H1 (cell line): ENCODE measurements around the gene SOX8. TPM values are rescaled to one million over a fixed set of nuclear protein-coding genes. Genes with fewer than 3 reads are reported as not detected.

Source experiments
- CTCF ChIA-PET: fragments of 300-600 bp; sonication (Branson Sonifier 250); formaldehyde crosslinking; loops from one replicate; lab custom pipeline; 2021; ENCODE audit not compliant: partially characterized antibody; lab: Charles Lee
- POLR2A ChIA-PET: fragments of 300-600 bp; sonication (Branson Sonifier 250); formaldehyde crosslinking; loops from one replicate; lab custom pipeline; 2021; ENCODE audit warnings: inconsistent platforms; ENCODE audit not compliant: partially characterized antibody; lab: Charles Lee
- DNase-seq, 2 experiments: peaks; one replicate each; pipeline versions ENCODE4 v3.0.0 to v3.0.0-alpha.2; 2010 to 2022; ENCODE audit warnings: low spot score in 2 of 2, low read depth in 1 of 2, mixed read lengths in 1 of 2
- FAIRE-seq: peaks from 2 replicates; lab custom pipeline; 2011; peaks lifted over from hg19 to GRCh38; lab: Jason Lieb, UNC
- H2AFZ ChIP-seq: 2 replicates; pipeline ENCODE4 v1.8.1; 2012; ENCODE audit warnings: low read length, inconsistent platforms
- H2AK5ac ChIP-seq: 2 replicates; pipeline ENCODE4 v1.6.1; 2013; ENCODE audit warnings: low read depth, low read length
- H2BK120ac ChIP-seq: replicated peaks from 2 replicates; pipeline ENCODE3; 2013; ENCODE audit warnings: low read depth, low read length, inconsistent platforms
- H2BK12ac ChIP-seq: 2 replicates; pipeline ENCODE4 v1.6.1; 2013; ENCODE audit warnings: low read depth, low read length
- H2BK15ac ChIP-seq: 2 replicates; pipeline ENCODE4 v1.6.1; 2013; ENCODE audit warnings: low read length
- H2BK20ac ChIP-seq: 2 replicates; pipeline ENCODE4 v1.6.1; 2013; ENCODE audit warnings: low read length
- H2BK5ac ChIP-seq: 2 replicates; pipeline ENCODE4 v1.6.1; 2013; ENCODE audit warnings: low read depth, low read length
- H3K14ac ChIP-seq: 2 replicates; pipeline ENCODE4 v1.6.1; 2013; ENCODE audit warnings: inconsistent platforms; ENCODE audit not compliant: insufficient read length
- H3K18ac ChIP-seq: 2 replicates; pipeline ENCODE4 v1.6.1; 2013; ENCODE audit warnings: low read length; ENCODE audit errors: extremely low read depth
- H3K23ac ChIP-seq: 2 replicates; pipeline ENCODE4 v1.6.1; 2013; ENCODE audit warnings: inconsistent platforms; ENCODE audit not compliant: insufficient read length
- H3K23me2 ChIP-seq: 2 replicates; pipeline ENCODE4 v1.6.1; 2013; ENCODE audit warnings: low read depth, low read length
- H3K27ac ChIP-seq: 2 replicates; pipeline ENCODE4 v1.6.1; 2011; ENCODE audit warnings: low read depth, low read length, inconsistent platforms
- H3K27me3 ChIP-seq, 4 experiments: replicated peaks in 1 of 4; 1 replicate in 1 of 4; 2 replicates in 3 of 4; pipeline versions ENCODE4 v1.6.1 to v1.8.1; 2011 to 2013; ENCODE audit warnings: low read length in 3 of 4, mild to moderate bottlenecking in 3 of 4, inconsistent platforms in 2 of 4, mixed read lengths in 2 of 4, moderate library complexity in 1 of 4; ENCODE audit not compliant: control insufficient read depth in 3 of 4, insufficient read depth in 3 of 4; ENCODE audit errors: extremely low read depth in 1 of 4
- H3K36me3 ChIP-seq, 4 experiments: 2 replicates each; pipeline versions ENCODE4 v1.6.1 to v1.8.1; 2011 to 2013; ENCODE audit warnings: mild to moderate bottlenecking in 4 of 4, low read length in 3 of 4, moderate library complexity in 2 of 4, control low read depth in 1 of 4, inconsistent platforms in 1 of 4; ENCODE audit not compliant: insufficient read depth in 4 of 4, control insufficient read depth in 2 of 4
- H3K4ac ChIP-seq: replicated peaks from 2 replicates; pipeline ENCODE3; 2013; ENCODE audit warnings: low read length, low read depth, mixed read lengths, inconsistent platforms; ENCODE audit not compliant: insufficient read length
- H3K4me1 ChIP-seq, 4 experiments: replicated peaks in 1 of 4; 1 replicate in 1 of 4; 2 replicates in 3 of 4; pipeline versions ENCODE4 v1.6.1 to v1.8.1; 2011 to 2013; ENCODE audit warnings: low read length in 3 of 4, inconsistent platforms in 2 of 4, mixed read lengths in 1 of 4; ENCODE audit not compliant: insufficient read depth in 4 of 4, control insufficient read depth in 3 of 4
- H3K4me2 ChIP-seq, 2 experiments: 2 replicates each; pipeline versions ENCODE4 v1.6.1 to v1.8.1; 2011 to 2013; ENCODE audit warnings: low read depth in 2 of 2, low read length in 2 of 2, control low read depth in 1 of 2, inconsistent platforms in 1 of 2, mild to moderate bottlenecking in 1 of 2; ENCODE audit not compliant: insufficient read depth in 1 of 2
- H3K4me3 ChIP-seq, 4 experiments: fragments of 200-600, 300-600 bp in 1 of 4; sonication (generic), shearing (Covaris generic), sonication (Bioruptor Twin) in 1 of 4; 2 replicates each; pipeline versions ENCODE4 v1.5.1 to v1.8.1; 2011 to 2016; ENCODE audit warnings: low read length in 4 of 4, low read depth in 3 of 4, control low read depth in 2 of 4, inconsistent platforms in 2 of 4, mild to moderate bottlenecking in 2 of 4, mixed read lengths in 1 of 4, moderate library complexity in 1 of 4; ENCODE audit not compliant: insufficient read depth in 2 of 4; ENCODE audit errors: extremely low read depth in 1 of 4
- H3K56ac ChIP-seq: replicated peaks from 2 replicates; pipeline ENCODE3; 2013; ENCODE audit warnings: low read depth, mild to moderate bottlenecking, mixed read lengths, low read length, inconsistent platforms; ENCODE audit not compliant: insufficient read length
- H3K79me1 ChIP-seq: 2 replicates; pipeline ENCODE4 v1.6.1; 2013; ENCODE audit warnings: low read depth, low read length, control low read depth
- H3K79me2 ChIP-seq, 2 experiments: 2 replicates each; pipeline versions ENCODE4 v1.6.1 to v1.8.1; 2012 to 2013; ENCODE audit warnings: low read length in 2 of 2, mild to moderate bottlenecking in 2 of 2, inconsistent platforms in 1 of 2; ENCODE audit not compliant: insufficient read depth in 2 of 2, control insufficient read depth in 1 of 2
- H3K9ac ChIP-seq, 4 experiments: replicated peaks in 1 of 4; 1 replicate in 1 of 4; 2 replicates in 3 of 4; pipeline versions ENCODE4 v1.6.1 to v1.8.1; 2011 to 2013; ENCODE audit warnings: low read depth in 3 of 4, low read length in 3 of 4, control low read depth in 2 of 4, mild to moderate bottlenecking in 2 of 4, moderate library complexity in 2 of 4, inconsistent platforms in 1 of 4; ENCODE audit errors: extremely low read depth in 1 of 4
- H3K9me3 ChIP-seq, 2 experiments: 2 replicates each; pipeline versions ENCODE4 v1.6.1 to v1.8.1; 2012 to 2013; ENCODE audit warnings: mild to moderate bottlenecking in 2 of 2, moderate library complexity in 2 of 2, control low read depth in 1 of 2, inconsistent platforms in 1 of 2, low read depth in 1 of 2, low read length in 1 of 2, mixed read lengths in 1 of 2; ENCODE audit not compliant: insufficient read depth in 2 of 2
- H4K20me1 ChIP-seq, 2 experiments: replicated peaks in 1 of 2; 2 replicates each; pipeline versions ENCODE3 to v1.8.1; 2011 to 2013; ENCODE audit warnings: inconsistent platforms in 2 of 2, low read length in 2 of 2, mild to moderate bottlenecking in 1 of 2; ENCODE audit not compliant: insufficient read depth in 2 of 2, control insufficient read depth in 1 of 2
- H4K5ac ChIP-seq: 2 replicates; pipeline ENCODE4 v1.6.1; 2013; ENCODE audit warnings: low read length, low read depth, mixed read lengths, inconsistent platforms; ENCODE audit not compliant: insufficient read length
- H4K8ac ChIP-seq: 2 replicates; pipeline ENCODE4 v1.8.0; 2013; ENCODE audit warnings: mild to moderate bottlenecking, moderate library complexity, low read length, inconsistent platforms; ENCODE audit not compliant: insufficient read depth; ENCODE audit errors: extremely low read depth
- H4K91ac ChIP-seq: replicated peaks from 2 replicates; pipeline ENCODE3; 2013; ENCODE audit warnings: low read length, mixed read lengths, inconsistent platforms; ENCODE audit not compliant: insufficient read length
- CHD1 ChIP-seq: IDR thresholded peaks from 2 replicates; pipeline ENCODE4 v1.6.1; 2012; ENCODE audit warnings: low read depth, low read length, improper control_type of control experiment
- EZH2 ChIP-seq: fragments of 200-600 bp; sonication (generic); IDR thresholded peaks from 2 replicates; pipeline ENCODE4 v1.7.1; 2012; ENCODE audit warnings: low read depth, mild to moderate bottlenecking, moderate library complexity, low read length, inconsistent platforms; ENCODE audit not compliant: severe bottlenecking
- HDAC2 ChIP-seq, 2 experiments: fragments of 300-600 bp in 1 of 2; sonication (generic) in 1 of 2; IDR thresholded peaks; 2 replicates each; pipeline ENCODE4 v1.6.1; 2011 to 2012; ENCODE audit warnings: low read depth in 2 of 2, low read length in 2 of 2, mild to moderate bottlenecking in 2 of 2, moderate library complexity in 2 of 2, borderline replicate concordance in 1 of 2, inconsistent platforms in 1 of 2
- HDAC6 ChIP-seq: IDR thresholded peaks from one replicate; pipeline ENCODE4 v1.7.1; 2012; ENCODE audit warnings: low read depth, mild to moderate bottlenecking, inconsistent platforms, low read length, moderate library complexity
- JUN ChIP-seq: IDR thresholded peaks from 2 replicates; pipeline ENCODE4 v1.6.1; 2011; ENCODE audit warnings: low read depth, mild to moderate bottlenecking, improper control_type of control experiment, low read length
- NRF1 ChIP-seq: IDR thresholded peaks from 2 replicates; pipeline ENCODE4 v1.6.1; 2011; ENCODE audit warnings: mild to moderate bottlenecking, low read depth, low read length, improper control_type of control experiment
- RAD21 ChIP-seq, 2 experiments: IDR thresholded peaks in 1 of 2; conservative IDR thresholded peaks in 1 of 2; 2 replicates each; pipeline ENCODE4 v1.6.1; 2011; ENCODE audit warnings: low read depth in 2 of 2, low read length in 2 of 2, improper control_type of control experiment in 1 of 2, inconsistent platforms in 1 of 2, mild to moderate bottlenecking in 1 of 2, moderate library complexity in 1 of 2
- SAP30 ChIP-seq: fragments of 300-600 bp; sonication (generic); IDR thresholded peaks from 2 replicates; pipeline ENCODE4 v1.7.1; 2012; ENCODE audit warnings: low read length, moderate library complexity, mild to moderate bottlenecking, inconsistent platforms; ENCODE audit not compliant: insufficient read depth, insufficient replicate concordance
- USF2 ChIP-seq: IDR thresholded peaks from 2 replicates; pipeline ENCODE4 v1.6.1; 2011; ENCODE audit warnings: low read length, improper control_type of control experiment
- WGBS, 2 experiments: shearing (Covaris generic) in 1 of 2; methylation state at CpG; one replicate each; pipeline versions ENCODE4 v1.1.6 to v1.1.7; 2013 to 2015; ENCODE audit warnings: low lambda C conversion rate in 2 of 2, mixed read lengths in 2 of 2, inconsistent platforms in 1 of 2, low coverage in 1 of 2, missing lambda C conversion rate in 1 of 2; ENCODE audit not compliant: insufficient replicate concordance in 2 of 2, insufficient coverage in 1 of 2, insufficient read length in 1 of 2; ENCODE audit errors: extremely low coverage in 1 of 2, missing lambda C conversion rate in 1 of 2; 5-methylcytosine and 5-hydroxymethylcytosine counted together
- polyA plus RNA-seq, 7 experiments: library from polyadenylated mRNA; depleted of rRNA in 3 of 7; stranded (reverse) in 5 of 7; unstranded in 2 of 7; fragments of >200 nt in 5 of 7; fragments of 200-250 nt in 2 of 7; gene quantifications; 1 replicate in 5 of 7; 2 replicates in 1 of 7; 4 replicates in 1 of 7; pipeline versions ENCODE4 v1.2.1 to v1.2.3, GENCODE V29; 2011 to 2013; ENCODE audit warnings: missing spikeins in 2 of 7, mixed read lengths in 2 of 7
- total RNA-seq: library from RNA; stranded (reverse); fragmentation: NEBNext Ultra II Directional; extraction: Animal tissue kit (Norgen Biotek cat#: 25700); gene quantifications from 2 replicates; pipeline ENCODE4 v1.2.1, GENCODE V29; 2021

SOX8 gene
- total and polyA plus RNA-seq, 2 of the 8 experiments (the other 6 are each of a cell fraction or from before 2014, with no cell fraction given): 2.2 to 5.7 TPM

GRCh38 chr16:962901-963814 is 18.4 kb upstream of the SOX8 start:
- Histone ChIP-seq H3K23ac (no peak overlapping the region), H2BK20ac (no peak overlapping the region), H2BK120ac (no peak overlapping the region), H2BK12ac (no peak overlapping the region), H2AK5ac (no peak overlapping the region), H3K36me3 (no peaks in the 10 kb centered on the region), H3K4me1 (no peaks in the 10 kb centered on the region; a peak in 1 of 7 replicates), H4K8ac (no peak overlapping the region), H3K4ac (no peak overlapping the region), H2AFZ (no peak overlapping the region), H4K91ac (no peak overlapping the region), H2BK5ac (no peak overlapping the region), H4K20me1 (peaks cover 0 to 4% of the 10 kb centered on the region in 2 experiments), H3K56ac (no peak overlapping the region), H3K4me2 (no peak overlapping the region), H3K9me3 (peaks cover 0 to 8% of the 10 kb centered on the region in 2 experiments; a peak in 2 of 4 replicates), H3K9ac (no peak overlapping the region), H3K14ac (no peak overlapping the region), H3K79me1 (no peaks in the 10 kb centered on the region), H3K23me2 (no peaks in the 10 kb centered on the region), H3K79me2 (no peaks in the 10 kb centered on the region), H3K18ac (no peak overlapping the region), H2BK15ac (no peak overlapping the region), H3K27ac (no peak overlapping the region), H3K4me3 (no peak overlapping the region), H4K5ac (no peak overlapping the region), H3K27me3 (no peaks in the 10 kb centered on the region)
- DNase-seq (no peak), FAIRE-seq (no peak)
- 87% methylated on average over 23 of the region's 23 CpGs; no CpG with 5 or more reads in 1 of the 2 experiments for WGBS, 2 experiments
- ChIA-PET CTCF (interaction anchor here (1.3 kb wide), 1 partner anchor 9 kb away, joined by 3 read pairs; no protein-coding TSS in a partner anchor), POLR2A (no interaction called here)
- TF ChIP-seq CHD1 (no peak), NRF1 (no peak), EZH2 (no peak), HDAC2 (IDR thresholded peaks at IDR 0.05; ENCODE audit: borderline replicate concordance in 1 of 2, low read depth in 2 of 2, low read length in 2 of 2) (no peak), RAD21 (IDR thresholded peaks at IDR 0.05 in 1 of 2, conservative IDR thresholded peaks at IDR 0.05 in 1 of 2; ENCODE audit: low read depth in 2 of 2, low read length in 2 of 2) (no peak), SAP30 (no peak), JUN (no peak), USF2 (no peak), HDAC6 (no peak)
